GM12878 (cell line): Measurements from ENCODE around the gene MID1.

ENCODE experiments used
- CBX5 ChIP-seq: sonication (generic); IDR thresholded peaks from 2 replicates; pipeline ENCODE4 v1.6.1; 2016; ENCODE audit warnings: low read depth, moderate library complexity, mild to moderate bottlenecking, inconsistent platforms
- CHD2 ChIP-seq: IDR thresholded peaks from 2 replicates; pipeline ENCODE4 v1.6.1; 2011; ENCODE audit warnings: low read depth, low read length, improper control_type of control experiment, borderline replicate concordance
- EP300 ChIP-seq, 2 experiments: fragments of 150-350 bp in 1 of 2; IDR thresholded peaks; 2 replicates each; pipeline ENCODE4 v1.6.1; 2011 to 2012; ENCODE audit warnings: low read depth in 2 of 2, low read length in 2 of 2, borderline replicate concordance in 1 of 2, improper control_type of control experiment in 1 of 2, inconsistent platforms in 1 of 2; ENCODE audit not compliant: control insufficient read depth in 1 of 2
- POLR2A ChIP-seq: IDR thresholded peaks from 2 replicates; pipeline ENCODE4 v1.6.1; 2011; ENCODE audit warnings: low read depth, mild to moderate bottlenecking, low read length
- PRDM15 ChIP-seq: fragments of 450-650 bp; formaldehyde crosslinking; IDR thresholded peaks from 2 replicates; pipeline ENCODE4 v1.4.0; 2020; ENCODE audit warnings: mild to moderate bottlenecking, moderate library complexity
- ZNF384 ChIP-seq: IDR thresholded peaks from 2 replicates; pipeline ENCODE4 v1.6.1; 2012; ENCODE audit warnings: low read depth, mild to moderate bottlenecking, low read length, improper control_type of control experiment, borderline replicate concordance
- TF ChIP-seq, protein P1 (sequence below), 3 experiments: IDR thresholded peaks in 2 of 3; conservative IDR thresholded peaks in 1 of 3; 2 replicates each; pipeline ENCODE4 v1.5.1; 2011; ENCODE audit warnings: low read depth in 3 of 3, low read length in 3 of 3, mild to moderate bottlenecking in 3 of 3, control low read depth in 2 of 3, moderate library complexity in 2 of 3, inconsistent platforms in 1 of 3, mixed read lengths in 1 of 3; ENCODE audit not compliant: control insufficient read depth in 2 of 3, insufficient read depth in 1 of 3; ENCODE audit errors: extremely low read depth in 1 of 3
- TF ChIP-seq, protein P2 (sequence below): IDR thresholded peaks from 2 replicates; pipeline ENCODE4 v1.6.1; 2011; ENCODE audit warnings: low read depth, low read length, improper control_type of control experiment, borderline replicate concordance
- TF ChIP-seq, protein P3 (sequence below): IDR thresholded peaks from 2 replicates; pipeline ENCODE4 v1.6.1; 2012; ENCODE audit warnings: low read length, inconsistent platforms

DNA sequence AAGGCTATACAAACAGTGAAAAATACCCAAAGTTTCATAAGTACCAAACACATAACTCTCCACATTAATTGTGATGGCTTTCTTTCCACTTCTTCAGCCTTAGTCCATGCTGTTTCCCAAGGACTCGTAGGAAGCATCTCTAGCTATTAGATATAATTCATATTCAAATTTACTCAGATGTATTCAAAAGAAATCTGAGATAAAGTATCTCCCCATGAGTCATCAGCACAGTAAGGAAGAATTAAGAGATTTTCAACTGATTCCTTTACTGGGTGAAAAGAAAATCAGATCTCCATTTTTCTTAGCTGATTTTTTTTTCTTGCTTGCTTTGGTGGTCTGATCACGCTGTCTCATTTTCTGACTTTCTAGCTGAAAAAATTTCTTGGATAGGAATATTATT is 71.7 kb downstream of the MID1 start:
- no peak for TF ChIP-seq PRDM15 (CRISPR knock-in tag)
- no peak for TF ChIP-seq EP300 (IDR thresholded peaks at IDR 0.05; ENCODE audit: borderline replicate concordance in 1 of 2, control insufficient read depth in 1 of 2, low read depth in 2 of 2, low read length in 2 of 2)
- TF ChIP-seq, protein P1, sequence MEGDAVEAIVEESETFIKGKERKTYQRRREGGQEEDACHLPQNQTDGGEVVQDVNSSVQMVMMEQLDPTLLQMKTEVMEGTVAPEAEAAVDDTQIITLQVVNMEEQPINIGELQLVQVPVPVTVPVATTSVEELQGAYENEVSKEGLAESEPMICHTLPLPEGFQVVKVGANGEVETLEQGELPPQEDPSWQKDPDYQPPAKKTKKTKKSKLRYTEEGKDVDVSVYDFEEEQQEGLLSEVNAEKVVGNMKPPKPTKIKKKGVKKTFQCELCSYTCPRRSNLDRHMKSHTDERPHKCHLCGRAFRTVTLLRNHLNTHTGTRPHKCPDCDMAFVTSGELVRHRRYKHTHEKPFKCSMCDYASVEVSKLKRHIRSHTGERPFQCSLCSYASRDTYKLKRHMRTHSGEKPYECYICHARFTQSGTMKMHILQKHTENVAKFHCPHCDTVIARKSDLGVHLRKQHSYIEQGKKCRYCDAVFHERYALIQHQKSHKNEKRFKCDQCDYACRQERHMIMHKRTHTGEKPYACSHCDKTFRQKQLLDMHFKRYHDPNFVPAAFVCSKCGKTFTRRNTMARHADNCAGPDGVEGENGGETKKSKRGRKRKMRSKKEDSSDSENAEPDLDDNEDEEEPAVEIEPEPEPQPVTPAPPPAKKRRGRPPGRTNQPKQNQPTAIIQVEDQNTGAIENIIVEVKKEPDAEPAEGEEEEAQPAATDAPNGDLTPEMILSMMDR (IDR thresholded peaks at IDR 0.05 in 2 of 3, conservative IDR thresholded peaks at IDR 0.05 in 1 of 3; ENCODE audit: control insufficient read depth in 2 of 3, extremely low read depth in 1 of 3, insufficient read depth in 1 of 3, low read depth in 3 of 3, low read length in 3 of 3): no peak
- no peak for TF ChIP-seq ZNF384
- TF ChIP-seq CHD2: no peak
- TF ChIP-seq POLR2A: no peak
- TF ChIP-seq CBX5: no peak
- TF ChIP-seq, protein P2, sequence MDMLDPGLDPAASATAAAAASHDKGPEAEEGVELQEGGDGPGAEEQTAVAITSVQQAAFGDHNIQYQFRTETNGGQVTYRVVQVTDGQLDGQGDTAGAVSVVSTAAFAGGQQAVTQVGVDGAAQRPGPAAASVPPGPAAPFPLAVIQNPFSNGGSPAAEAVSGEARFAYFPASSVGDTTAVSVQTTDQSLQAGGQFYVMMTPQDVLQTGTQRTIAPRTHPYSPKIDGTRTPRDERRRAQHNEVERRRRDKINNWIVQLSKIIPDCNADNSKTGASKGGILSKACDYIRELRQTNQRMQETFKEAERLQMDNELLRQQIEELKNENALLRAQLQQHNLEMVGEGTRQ: no peak
- TF ChIP-seq, protein P3, sequence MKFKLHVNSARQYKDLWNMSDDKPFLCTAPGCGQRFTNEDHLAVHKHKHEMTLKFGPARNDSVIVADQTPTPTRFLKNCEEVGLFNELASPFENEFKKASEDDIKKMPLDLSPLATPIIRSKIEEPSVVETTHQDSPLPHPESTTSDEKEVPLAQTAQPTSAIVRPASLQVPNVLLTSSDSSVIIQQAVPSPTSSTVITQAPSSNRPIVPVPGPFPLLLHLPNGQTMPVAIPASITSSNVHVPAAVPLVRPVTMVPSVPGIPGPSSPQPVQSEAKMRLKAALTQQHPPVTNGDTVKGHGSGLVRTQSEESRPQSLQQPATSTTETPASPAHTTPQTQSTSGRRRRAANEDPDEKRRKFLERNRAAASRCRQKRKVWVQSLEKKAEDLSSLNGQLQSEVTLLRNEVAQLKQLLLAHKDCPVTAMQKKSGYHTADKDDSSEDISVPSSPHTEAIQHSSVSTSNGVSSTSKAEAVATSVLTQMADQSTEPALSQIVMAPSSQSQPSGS: no peak
